ENCODE data around the gene ZNF3.

Gene ZNF3

DNA sequence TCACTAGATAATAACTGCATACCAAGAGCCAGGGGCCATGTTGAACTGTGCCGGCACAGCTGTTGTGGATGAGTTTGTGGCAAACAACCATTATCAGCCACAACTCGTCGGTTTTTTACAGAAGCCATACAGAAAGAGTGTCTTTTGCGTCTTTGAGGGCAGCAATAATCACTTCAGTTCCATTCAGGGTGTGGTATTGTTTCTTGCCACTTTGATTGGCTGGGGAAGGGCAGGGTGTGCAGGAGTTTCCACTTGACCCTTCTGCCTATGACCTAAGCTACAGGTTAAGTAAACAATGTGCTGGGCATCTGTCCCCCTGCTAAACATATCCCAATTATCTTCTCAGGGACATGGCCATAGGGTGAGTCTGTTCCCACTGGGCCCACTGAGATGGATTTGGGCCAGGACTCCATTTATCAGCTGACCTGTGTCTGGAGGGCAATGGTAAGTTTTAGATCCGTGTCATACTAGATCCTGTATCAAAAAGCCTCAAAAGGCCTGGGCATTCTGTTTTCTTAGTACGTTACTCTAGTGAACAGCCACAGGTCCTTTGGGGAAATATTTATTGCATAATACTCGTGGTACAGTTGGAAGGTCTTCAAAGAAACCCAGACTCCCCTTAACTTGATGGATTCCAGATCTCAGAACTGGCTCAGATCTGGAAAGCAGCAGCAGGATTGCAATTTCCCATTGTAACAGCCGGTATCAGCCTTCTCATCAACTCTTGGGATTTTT lies 15.9 kb downstream of the ZNF3 start:
- H3K9me3 ChIP-seq (ENCODE audit: insufficient read depth, low read length), result peaks cover 2% of the 10 kb centered on the region; the same call in 1 of the 2 replicates
- H3K36me3 ChIP-seq (replicated peaks; ENCODE audit: low read depth, low read length), result peaks cover 26% of the 10 kb centered on the region
- TF ChIP-seq, protein P1, sequence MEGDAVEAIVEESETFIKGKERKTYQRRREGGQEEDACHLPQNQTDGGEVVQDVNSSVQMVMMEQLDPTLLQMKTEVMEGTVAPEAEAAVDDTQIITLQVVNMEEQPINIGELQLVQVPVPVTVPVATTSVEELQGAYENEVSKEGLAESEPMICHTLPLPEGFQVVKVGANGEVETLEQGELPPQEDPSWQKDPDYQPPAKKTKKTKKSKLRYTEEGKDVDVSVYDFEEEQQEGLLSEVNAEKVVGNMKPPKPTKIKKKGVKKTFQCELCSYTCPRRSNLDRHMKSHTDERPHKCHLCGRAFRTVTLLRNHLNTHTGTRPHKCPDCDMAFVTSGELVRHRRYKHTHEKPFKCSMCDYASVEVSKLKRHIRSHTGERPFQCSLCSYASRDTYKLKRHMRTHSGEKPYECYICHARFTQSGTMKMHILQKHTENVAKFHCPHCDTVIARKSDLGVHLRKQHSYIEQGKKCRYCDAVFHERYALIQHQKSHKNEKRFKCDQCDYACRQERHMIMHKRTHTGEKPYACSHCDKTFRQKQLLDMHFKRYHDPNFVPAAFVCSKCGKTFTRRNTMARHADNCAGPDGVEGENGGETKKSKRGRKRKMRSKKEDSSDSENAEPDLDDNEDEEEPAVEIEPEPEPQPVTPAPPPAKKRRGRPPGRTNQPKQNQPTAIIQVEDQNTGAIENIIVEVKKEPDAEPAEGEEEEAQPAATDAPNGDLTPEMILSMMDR (IDR thresholded peaks at IDR 0.05; ENCODE audit: low read depth, low read length), result no peak
- TF ChIP-seq EZH2phosphoT487 (IDR thresholded peaks at IDR 0.05; ENCODE audit: low read depth), result no peak
- H3K9ac ChIP-seq (ENCODE audit: low read length), result no peak overlapping the region
- H3K27ac ChIP-seq (ENCODE audit: low read length), result no peak overlapping the region
- H4K20me1 ChIP-seq (ENCODE audit: insufficient read depth, low read length), result no peaks in the 10 kb centered on the region
- H2AFZ ChIP-seq (ENCODE audit: low read depth, low read length), result no peak overlapping the region
- H3K4me3 ChIP-seq (ENCODE audit: low read length), result no peak overlapping the region
- no peaks in the 10 kb centered on the region for H3K27me3 ChIP-seq (ENCODE audit: low read depth, low read length)
- H3K4me1 ChIP-seq (ENCODE audit: low read length), result no peaks in the 10 kb centered on the region
- H3K4me2 ChIP-seq (ENCODE audit: low read length), result no peak overlapping the region
- peaks cover under 1% of the 10 kb centered on the region; the same call in 1 of the 2 replicates for H3K79me2 ChIP-seq (ENCODE audit: low read length)

DNA sequence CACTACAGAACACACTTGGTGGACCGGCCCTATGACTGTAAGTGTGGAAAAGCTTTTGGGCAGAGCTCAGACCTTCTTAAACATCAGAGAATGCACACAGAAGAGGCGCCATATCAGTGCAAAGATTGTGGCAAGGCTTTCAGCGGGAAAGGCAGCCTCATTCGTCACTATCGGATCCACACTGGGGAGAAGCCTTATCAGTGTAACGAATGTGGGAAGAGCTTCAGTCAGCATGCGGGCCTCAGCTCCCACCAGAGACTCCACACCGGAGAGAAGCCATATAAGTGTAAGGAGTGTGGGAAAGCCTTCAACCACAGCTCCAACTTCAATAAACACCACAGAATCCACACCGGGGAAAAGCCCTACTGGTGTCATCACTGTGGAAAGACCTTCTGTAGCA lies 17.4 kb downstream of the ZNF3 start:
- no peak overlapping the region for H3K9ac ChIP-seq (ENCODE audit: low read length)
- no peaks in the 10 kb centered on the region for H3K27me3 ChIP-seq (ENCODE audit: low read depth, low read length)
- no peak overlapping the region for H2AFZ ChIP-seq (ENCODE audit: low read depth, low read length)
- H3K4me2 ChIP-seq (ENCODE audit: low read length), result no peak overlapping the region
- TF ChIP-seq EZH2phosphoT487 (IDR thresholded peaks at IDR 0.05; ENCODE audit: low read depth), result no peak
- TF ChIP-seq, protein P1 (IDR thresholded peaks at IDR 0.05; ENCODE audit: low read depth, low read length), result no peak
- H3K79me2 ChIP-seq (ENCODE audit: low read length), result no peaks in the 10 kb centered on the region
- H3K27ac ChIP-seq (ENCODE audit: low read length), result no peak overlapping the region
- no peaks in the 10 kb centered on the region for H4K20me1 ChIP-seq (ENCODE audit: insufficient read depth, low read length)
- H3K36me3 ChIP-seq (replicated peaks; ENCODE audit: low read depth, low read length), result peaks cover 17% of the 10 kb centered on the region
- no peak overlapping the region for H3K4me3 ChIP-seq (ENCODE audit: low read length)
- no peaks in the 10 kb centered on the region for H3K9me3 ChIP-seq (ENCODE audit: insufficient read depth, low read length)
- peaks cover 2% of the 10 kb centered on the region for H3K4me1 ChIP-seq (ENCODE audit: low read length)

DNA sequence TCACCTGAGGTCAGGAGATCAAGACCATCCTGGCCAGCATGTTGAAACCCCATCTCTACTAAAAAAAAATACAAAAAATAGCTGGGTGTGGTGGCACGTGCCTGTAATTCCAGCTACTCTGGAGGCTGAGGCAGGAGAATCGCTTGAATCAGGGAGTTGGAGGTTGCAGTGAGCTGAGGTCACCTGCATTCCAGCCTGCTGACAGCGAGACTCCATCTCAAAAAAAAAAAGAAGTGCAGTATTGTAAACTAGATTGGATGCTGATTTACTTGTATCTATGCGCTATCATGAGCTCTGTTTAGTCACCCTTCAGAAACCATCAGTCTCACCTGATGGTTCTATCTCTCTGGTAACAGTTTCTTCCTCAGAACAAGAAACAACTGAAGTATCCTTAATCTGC lies 18.1 kb downstream of the ZNF3 start:
- no peaks in the 10 kb centered on the region for H3K9me3 ChIP-seq (ENCODE audit: insufficient read depth, low read length)
- H3K27ac ChIP-seq (ENCODE audit: low read length), result no peak overlapping the region
- no peak overlapping the region for H3K4me2 ChIP-seq (ENCODE audit: low read length)
- no peaks in the 10 kb centered on the region for H4K20me1 ChIP-seq (ENCODE audit: insufficient read depth, low read length)
- peaks cover 21% of the 10 kb centered on the region for H3K36me3 ChIP-seq (replicated peaks; ENCODE audit: low read depth, low read length)
- H3K9ac ChIP-seq (ENCODE audit: low read length), result no peak overlapping the region
- H2AFZ ChIP-seq (ENCODE audit: low read depth, low read length), result no peak overlapping the region
- H3K4me1 ChIP-seq (ENCODE audit: low read length), result peaks cover 6% of the 10 kb centered on the region
- no peak overlapping the region for H3K4me3 ChIP-seq (ENCODE audit: low read length)
- no peak for TF ChIP-seq EZH2phosphoT487 (IDR thresholded peaks at IDR 0.05; ENCODE audit: low read depth)
- TF ChIP-seq, protein P1 (IDR thresholded peaks at IDR 0.05; ENCODE audit: low read depth, low read length), result no peak
- H3K79me2 ChIP-seq (ENCODE audit: low read length), result no peaks in the 10 kb centered on the region
- no peaks in the 10 kb centered on the region for H3K27me3 ChIP-seq (ENCODE audit: low read depth, low read length)

DNA sequence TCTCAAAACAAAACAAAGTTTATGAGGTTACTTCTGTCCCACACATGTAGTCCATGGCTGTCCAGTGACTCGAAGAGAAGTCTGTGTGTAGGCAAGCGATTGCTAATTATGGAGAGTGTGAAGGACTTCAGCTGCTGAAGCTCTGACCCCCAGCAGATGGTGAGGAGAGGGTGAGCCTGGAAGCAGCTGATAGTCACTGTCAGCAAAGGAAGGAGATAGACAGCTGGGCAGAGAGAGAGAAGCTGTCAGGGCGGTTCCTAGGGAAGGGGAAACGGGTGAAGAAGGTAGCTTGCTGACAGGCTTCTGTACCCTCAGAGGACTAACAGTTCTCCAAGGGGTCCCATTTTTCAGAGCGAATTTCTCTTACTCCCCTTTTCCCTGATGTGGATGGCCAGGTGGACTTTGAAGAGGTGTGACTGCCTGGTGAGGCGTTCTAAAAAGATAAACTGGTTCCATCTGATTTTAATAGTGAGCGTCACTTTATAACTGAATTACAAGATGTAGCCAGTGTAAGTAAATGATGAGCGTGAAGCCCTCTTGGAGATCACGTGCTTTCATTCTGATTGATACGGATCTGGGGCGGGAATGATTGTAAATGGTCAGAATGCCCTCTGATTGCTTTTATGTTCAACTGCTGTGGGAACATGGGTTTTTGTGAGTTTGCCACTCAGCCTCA lies 19.9 kb downstream of the ZNF3 start:
- peaks cover 18% of the 10 kb centered on the region for H3K36me3 ChIP-seq (replicated peaks; ENCODE audit: low read depth, low read length)
- no peaks in the 10 kb centered on the region for H3K79me2 ChIP-seq (ENCODE audit: low read length)
- H4K20me1 ChIP-seq (ENCODE audit: insufficient read depth, low read length), result no peaks in the 10 kb centered on the region
- H2AFZ ChIP-seq (ENCODE audit: low read depth, low read length), result no peak overlapping the region
- H3K27me3 ChIP-seq (ENCODE audit: low read depth, low read length), result no peaks in the 10 kb centered on the region
- no peak overlapping the region for H3K4me3 ChIP-seq (ENCODE audit: low read length)
- peaks cover 6% of the 10 kb centered on the region for H3K4me1 ChIP-seq (ENCODE audit: low read length)
- no peak overlapping the region for H3K9ac ChIP-seq (ENCODE audit: low read length)
- H3K4me2 ChIP-seq (ENCODE audit: low read length), result no peak overlapping the region
- no peaks in the 10 kb centered on the region for H3K9me3 ChIP-seq (ENCODE audit: insufficient read depth, low read length)
- TF ChIP-seq, protein P1 (IDR thresholded peaks at IDR 0.05; ENCODE audit: low read depth, low read length), result no peak
- TF ChIP-seq EZH2phosphoT487 (IDR thresholded peaks at IDR 0.05; ENCODE audit: low read depth), result no peak
- H3K27ac ChIP-seq (ENCODE audit: low read length), result no peak overlapping the region

Data from OCI-LY3 (cell line).